Stimulated activated CD8-positive, alpha-beta memory T cell treated with anti-CD3 and anti-CD28 coated beads, Interleukin-15, amount 100 ng/mL, for 4 hours (primary cell): ENCODE data around the gene BNC2.
"Not testable (repeated sequence)": the region's sequence is repeated elsewhere in the genome, so short reads cannot be mapped to it uniquely, and the experiment has no call there.

Experiments used
- DNase-seq, 2 donors: peaks; one replicate each; pipeline ENCODE4 v3.0.0-alpha.2; 2020; ENCODE audit warnings: low read depth in 2 of 2

Gene BNC2

DNA sequence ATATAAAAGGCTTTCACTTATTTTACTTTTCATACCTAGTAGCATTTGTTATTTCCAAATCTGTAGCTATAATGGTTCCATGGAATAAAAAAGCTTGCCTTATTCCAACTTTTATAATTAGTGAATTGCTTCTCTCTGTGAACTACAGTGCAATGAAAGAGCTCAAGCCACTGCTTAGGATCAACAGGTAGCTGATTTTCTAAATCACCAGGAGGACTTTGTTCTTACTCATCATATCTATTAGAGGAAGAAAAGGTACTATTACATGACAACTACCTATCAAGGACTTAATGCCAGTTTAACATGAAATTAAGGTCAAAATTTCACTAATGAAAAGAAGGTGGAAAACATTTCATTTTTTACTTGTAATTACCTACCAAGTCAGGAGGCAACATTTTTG is 414.6 kb downstream of the BNC2 start:
- no peak for DNase-seq

DNA sequence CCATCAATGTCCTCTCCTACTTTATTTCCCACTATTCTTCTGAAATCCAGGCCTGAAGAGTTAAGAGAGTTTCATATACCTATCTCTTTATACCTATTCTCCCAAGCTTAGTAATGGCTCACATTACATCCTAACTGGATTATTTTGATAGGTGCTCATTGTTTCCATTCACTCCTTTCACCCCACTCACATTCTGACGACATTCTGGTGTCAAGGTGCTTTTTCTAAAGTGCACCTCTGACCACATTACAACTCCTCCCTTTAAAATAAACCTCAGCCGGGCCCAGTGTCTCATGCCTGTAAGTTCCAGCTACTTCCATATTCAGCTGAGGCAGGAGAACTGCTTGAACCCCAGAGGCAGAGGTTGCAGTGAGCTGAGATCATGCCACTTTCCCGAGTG is 417.1 kb downstream of the BNC2 start:
- DNase-seq, result no peak

DNA sequence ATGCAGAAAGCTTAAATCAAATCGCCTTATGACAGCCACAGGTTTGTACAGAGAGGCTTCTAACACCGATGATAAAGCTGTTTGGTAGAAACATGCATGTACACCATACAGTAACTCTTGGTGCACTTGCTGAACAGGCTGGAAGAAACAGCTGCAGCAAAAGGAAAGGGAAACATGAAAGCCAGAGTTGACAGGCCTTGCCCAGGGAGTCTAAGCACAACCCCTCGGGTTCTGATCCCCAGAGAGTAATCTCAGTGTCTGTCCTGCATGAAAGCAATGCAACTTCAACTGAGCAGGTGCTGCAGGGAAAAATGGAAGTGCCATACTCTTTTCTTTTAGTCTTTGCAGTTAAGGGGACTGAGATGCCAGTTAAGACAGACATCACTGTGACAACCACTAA is 419.9 kb downstream of the BNC2 start:
- no peak for DNase-seq

DNA sequence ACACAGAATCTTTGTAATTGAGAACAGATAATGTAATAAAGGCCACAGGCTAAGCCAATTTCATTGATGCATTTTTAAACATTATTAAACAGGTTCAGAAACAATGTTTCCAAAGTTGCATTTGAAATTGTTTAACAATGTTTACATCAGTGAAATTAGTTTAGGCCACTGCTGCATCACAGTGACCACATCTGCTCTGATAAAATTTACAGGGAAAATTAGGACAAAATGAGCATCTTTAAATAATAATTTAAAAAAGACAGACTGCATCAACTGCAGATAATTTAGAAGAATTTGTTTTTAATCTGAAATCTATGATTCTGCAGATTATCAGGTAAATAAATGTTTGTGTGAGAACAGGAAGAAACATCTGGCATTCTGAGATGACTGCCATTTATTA is 420.4 kb downstream of the BNC2 start:
- DNase-seq, result no peak

- no peak for DNase-seq
These were observed 421.3 kb downstream of the BNC2 start for GRCh38 chr9:16449076-16449730.

GRCh38 chr9:16447946-16448345 is 422.5 kb downstream of the BNC2 start:
- no peak for DNase-seq

- no peak for DNase-seq
These were observed 423.8 kb downstream of the BNC2 start for GRCh38 chr9:16446636-16447035.

DNA sequence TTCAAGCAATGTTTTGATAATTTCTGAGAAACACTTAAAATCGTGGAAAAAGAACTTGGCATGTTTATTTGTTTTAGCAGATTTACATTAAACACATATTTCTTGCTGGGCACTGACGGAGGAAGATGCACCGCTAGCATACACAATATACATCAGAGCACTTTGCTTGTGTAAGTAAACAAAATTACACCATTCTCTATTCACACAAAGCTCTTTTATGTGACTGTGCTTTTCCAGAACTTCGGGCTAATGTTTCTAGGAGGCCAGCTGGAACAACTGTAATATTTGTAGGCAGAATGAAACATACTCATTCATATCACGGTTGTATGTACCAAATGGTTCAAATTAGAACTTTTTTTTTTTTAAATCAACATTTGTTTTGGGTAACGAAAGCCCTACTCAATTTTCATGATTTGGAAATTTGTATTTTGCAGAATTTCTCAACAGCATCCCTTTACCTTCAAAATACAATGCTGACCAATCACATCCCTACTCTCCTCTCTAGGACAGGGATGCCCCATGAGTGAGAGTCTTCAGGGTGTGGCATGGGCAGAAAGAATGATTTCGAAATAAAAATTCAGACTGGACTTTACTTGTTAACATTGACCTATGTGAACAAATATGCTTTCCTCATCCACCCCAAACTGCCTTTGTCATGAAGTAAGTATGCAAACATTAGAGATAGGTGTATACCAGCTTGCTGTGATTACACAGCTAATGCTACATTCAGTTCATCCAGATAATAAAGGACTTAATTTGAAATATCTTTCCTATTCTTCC is 425.1 kb downstream of the BNC2 start:
- DNase-seq, result no peak

- no peak for DNase-seq
These were observed 427.8 kb downstream of the BNC2 start for GRCh38 chr9:16442622-16443021.

- DNase-seq, result no peak
These were observed 428.7 kb downstream of the BNC2 start for GRCh38 chr9:16441791-16442190.

DNA sequence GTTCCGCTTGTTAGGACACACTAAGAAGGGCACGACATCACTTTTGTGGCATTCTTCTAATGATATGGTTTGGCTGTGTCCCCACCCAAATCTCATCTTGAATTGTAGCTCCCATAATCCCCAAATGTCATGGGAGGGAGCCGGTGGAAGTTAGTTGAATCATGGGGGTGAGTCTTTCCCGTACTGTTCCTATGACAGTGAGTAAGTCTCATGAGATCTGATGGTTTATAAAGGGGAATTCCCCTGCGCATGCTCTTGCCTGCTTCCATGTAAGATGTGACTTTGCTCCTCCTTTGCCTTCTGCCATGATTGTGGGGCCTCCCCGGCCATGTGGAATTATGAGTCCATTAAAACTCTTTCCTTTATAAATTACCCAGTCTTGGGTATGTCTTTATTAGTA is 431.6 kb downstream of the BNC2 start:
- not testable (repeated sequence) for DNase-seq

- DNase-seq, result no peak
These were observed 433.9 kb downstream of the BNC2 start for GRCh38 chr9:16436545-16436944.

GRCh38 chr9:16434526-16434925 is 435.9 kb downstream of the BNC2 start:
- no peak for DNase-seq

DNA sequence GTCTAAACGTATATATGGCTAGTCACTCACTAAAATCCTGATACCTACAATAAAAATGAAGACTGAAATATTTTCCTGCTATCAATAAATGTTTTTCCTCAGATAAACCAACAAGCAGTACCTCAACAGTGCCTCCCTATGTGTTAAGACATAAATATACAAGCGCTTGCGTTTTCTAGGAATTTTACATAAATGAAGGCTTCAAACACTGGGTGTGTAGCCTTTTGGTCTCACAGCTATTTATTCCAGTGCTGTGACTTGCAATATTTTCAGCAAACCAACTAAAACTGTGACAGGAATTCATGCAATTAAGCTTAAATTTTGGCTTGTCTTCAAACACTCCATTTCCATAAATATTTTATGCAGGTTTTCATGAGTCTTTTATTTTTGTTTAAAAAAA is 437.0 kb downstream of the BNC2 start:
- DNase-seq, result no peak

DNA sequence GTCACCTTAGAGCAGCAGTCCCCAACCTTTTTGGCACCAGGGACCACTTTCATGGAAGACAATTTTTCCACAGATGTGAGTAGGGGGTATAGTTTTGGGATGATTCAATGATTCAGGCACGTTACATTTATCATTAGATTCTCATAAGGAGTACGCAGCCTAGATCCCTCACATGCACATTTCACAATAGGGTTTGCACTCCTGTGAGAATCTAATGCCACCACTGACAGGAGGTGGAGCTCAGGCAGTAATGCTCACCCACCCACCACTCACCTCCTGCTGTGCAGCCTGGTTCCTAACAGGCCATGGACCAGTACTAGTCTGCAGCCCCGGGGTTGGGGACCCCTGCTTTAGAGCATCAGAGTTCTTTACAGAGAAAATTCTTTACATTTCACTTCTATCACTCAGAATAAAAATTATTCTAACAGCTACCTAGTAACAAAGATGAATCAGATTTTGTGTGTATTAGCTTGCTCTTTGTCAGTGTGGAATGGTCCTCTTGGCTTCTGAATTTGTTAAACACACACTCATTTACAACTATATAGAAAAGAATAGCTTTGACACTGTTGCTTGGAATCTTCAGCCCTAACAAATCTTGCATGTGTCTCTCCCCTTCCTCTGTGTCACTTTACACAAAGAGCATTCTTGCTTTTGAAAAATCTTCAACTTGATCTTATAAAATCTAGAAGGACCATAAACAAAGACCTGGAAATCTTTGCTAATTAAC is 438.6 kb downstream of the BNC2 start:
- no peak for DNase-seq

GRCh38 chr9:16429671-16430070 is 440.8 kb downstream of the BNC2 start:
- DNase-seq, result no peak

DNA sequence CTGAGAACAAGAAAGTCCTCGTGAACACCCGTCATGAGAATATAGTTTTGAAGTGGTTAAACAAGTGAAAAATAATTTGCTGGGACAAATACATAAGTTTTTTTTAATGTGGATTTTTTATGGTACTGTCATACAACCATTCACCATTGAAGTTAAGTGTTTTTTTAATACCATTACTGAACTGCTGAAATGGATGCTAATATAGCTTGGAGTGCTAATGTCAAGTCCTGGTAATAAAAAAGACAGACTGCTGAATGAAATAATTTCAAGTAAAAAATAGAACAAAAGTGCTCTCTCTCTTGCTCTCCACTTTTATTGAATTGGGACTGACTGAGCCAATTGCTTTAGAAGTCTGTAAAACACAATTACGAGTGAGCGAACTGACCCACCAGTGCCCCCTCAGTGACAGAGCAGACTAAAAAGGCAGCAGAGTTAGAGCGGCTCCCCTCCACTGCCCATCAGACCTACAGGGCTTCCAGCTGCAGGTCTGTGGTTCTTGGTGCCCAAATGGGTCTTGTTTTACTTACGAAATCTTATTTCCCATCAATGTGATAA is 442.5 kb downstream of the BNC2 start:
- no peak for DNase-seq

GRCh38 chr9:16426716-16427115 is 443.8 kb downstream of the BNC2 start:
- DNase-seq, result no peak

DNA sequence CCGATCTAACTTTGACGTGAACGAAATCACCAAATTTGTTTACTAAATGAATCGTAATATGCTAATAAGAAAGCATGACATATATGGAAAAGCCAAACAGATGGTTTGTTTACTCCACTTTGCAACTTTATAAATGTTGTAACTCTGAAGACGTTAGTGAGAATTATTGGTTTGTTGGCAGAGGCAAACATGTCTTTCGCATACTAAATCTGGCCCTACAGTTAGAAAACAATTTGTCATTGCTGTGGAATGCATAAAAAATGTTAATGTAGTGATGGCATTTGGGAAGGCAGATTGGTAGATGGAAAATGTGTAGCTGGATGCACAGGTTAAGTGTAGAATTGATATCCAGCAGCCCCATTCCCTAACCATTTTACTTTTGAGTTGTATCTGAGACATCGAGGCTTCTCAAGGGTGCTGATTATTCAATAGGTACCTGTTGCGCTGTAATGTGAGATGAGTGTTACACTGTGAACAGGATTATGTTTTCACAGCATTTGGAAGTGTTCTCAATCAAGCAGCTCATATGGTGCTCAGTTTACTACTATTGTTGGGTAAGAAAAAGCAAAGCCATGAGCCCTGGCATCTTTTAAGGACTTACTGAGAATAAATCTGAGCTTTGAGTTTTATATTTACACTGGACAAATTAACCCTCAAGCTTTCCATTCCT is 444.8 kb downstream of the BNC2 start:
- DNase-seq, result no peak

DNA sequence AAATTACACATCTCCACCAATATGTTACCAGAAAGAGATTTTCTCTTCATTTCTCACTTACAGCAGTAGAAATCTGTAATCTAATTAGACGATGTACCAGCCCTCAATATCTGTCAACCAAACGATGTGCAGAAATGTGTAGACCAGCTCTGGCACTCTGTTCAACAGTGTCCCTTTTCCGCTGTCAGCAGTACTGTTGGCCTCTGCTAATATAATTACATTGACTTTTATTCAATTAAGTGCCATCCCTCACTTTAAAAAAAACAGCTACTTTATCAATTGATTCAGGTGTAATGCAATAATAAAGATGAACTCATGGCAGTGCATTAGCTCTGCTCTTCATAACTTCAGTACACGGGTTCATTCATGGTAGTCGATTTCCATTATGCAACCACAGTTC is 448.4 kb downstream of the BNC2 start:
- no peak for DNase-seq

- no peak for DNase-seq
These were observed 448.9 kb downstream of the BNC2 start for GRCh38 chr9:16421532-16421931.

DNA sequence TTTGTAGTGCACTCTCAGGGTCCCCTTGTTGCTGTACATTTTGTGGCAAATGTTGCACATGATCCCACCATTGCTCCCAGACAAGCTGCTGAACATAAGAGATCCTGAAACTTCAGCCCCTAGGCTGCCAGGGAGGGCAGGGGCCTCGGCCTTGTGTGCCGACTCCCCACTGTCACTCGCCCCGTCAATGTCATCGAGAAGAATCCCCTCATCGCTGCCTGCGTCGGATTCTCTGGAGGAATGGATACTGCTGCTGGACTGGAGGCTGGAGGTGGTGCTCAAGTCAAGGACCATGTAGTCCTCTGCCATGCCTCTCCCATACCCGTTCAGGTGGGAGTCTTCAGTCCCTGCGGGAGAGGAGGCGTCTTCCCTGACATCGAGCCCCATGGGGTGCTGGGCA is 451.3 kb downstream of the BNC2 start:
- no peak for DNase-seq
